Measurements from ENCODE around the gene RBPMS2.

The RBPMS2 gene

DNA sequence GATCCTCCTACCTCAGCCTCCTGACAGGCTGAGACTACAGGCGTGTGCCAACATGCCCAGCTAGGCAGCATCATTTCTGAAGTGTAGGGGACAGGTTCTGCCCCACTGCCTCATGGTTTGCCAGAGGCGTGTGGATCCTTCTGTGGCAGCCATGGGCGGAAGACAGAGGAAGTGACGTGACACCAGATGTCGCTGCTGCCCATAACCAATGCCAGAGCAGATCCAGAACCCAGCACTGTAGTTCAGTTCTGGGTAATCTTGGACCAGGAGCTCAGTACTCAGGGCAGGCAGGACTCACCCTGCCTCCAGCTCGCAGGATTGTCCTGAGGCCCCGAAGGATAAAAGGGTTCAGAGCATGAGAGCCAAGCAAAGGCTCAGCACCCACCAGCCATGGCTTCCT lies 8.2 kb downstream of the RBPMS2 start:
- CTCF ChIA-PET, result interaction anchor here (0.9 to 2.3 kb wide), 4 partner anchors 14 to 137 kb away, joined by 3 to 8 read pairs (median 4); no protein-coding TSS in a partner anchor
- POLR2A ChIA-PET, result no interaction called here
- DNase-seq (ENCODE audit: extremely low spot score), result no peak

DNA sequence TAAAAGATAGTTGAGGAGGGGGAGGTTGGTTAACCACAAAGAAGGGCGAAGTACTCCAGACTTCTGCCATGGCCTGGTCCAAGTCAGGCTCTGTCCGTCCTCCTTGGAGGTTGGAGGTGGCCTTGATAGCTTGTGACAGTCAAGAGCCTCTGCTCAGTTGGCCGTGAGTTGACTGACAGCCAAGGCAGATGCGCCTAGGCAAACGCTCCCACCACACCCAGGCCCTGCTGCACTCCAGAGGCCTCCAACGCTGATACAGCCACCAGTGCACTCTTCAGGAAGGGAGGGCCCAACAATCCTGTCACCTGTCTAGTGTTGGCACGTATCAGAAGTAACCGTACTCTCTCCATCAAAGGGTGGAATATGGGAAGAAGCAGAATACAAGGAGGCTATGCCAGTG lies 9.3 kb downstream of the RBPMS2 start:
- TF ChIP-seq, protein P1, sequence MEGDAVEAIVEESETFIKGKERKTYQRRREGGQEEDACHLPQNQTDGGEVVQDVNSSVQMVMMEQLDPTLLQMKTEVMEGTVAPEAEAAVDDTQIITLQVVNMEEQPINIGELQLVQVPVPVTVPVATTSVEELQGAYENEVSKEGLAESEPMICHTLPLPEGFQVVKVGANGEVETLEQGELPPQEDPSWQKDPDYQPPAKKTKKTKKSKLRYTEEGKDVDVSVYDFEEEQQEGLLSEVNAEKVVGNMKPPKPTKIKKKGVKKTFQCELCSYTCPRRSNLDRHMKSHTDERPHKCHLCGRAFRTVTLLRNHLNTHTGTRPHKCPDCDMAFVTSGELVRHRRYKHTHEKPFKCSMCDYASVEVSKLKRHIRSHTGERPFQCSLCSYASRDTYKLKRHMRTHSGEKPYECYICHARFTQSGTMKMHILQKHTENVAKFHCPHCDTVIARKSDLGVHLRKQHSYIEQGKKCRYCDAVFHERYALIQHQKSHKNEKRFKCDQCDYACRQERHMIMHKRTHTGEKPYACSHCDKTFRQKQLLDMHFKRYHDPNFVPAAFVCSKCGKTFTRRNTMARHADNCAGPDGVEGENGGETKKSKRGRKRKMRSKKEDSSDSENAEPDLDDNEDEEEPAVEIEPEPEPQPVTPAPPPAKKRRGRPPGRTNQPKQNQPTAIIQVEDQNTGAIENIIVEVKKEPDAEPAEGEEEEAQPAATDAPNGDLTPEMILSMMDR (IDR thresholded peaks at IDR 0.05; ENCODE audit: control extremely low read depth, extremely low read depth, low read depth, missing control alignments), result no peak
- DNase-seq (ENCODE audit: extremely low spot score), result no peak
- CTCF ChIA-PET, result interaction anchor here (0.7 to 2.7 kb wide), 4 partner anchors 18 to 44 kb away, joined by 3 to 10 read pairs (median 6); no protein-coding TSS in a partner anchor
- POLR2A ChIA-PET, result no interaction called here

More for the DNA sequence above, 8.2 kb downstream of the RBPMS2 start:
- TF ChIP-seq, protein P1 (IDR thresholded peaks at IDR 0.05; ENCODE audit: control extremely low read depth, extremely low read depth, low read depth, missing control alignments), result no peak

DNA sequence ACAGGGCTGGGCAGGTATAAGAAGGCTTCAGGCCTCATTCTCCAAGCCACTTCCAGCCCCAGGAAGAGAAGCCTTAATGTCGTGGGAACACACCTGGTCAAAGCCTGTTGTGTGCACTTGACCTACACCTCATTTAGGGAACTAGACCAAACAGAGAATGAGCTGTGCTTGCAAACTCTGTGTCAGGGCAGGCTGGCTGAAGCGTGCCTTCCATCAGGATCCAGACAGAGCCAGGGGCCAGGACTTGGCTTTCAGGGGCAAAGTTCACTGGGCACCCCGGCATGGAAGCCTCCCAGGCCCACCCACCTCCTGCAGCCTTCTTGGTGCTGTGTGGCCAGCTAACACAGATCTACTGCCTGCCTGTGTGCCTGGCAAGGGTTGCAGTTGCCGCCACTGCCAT lies 11.5 kb downstream of the RBPMS2 start:
- ChIA-PET CTCF (interaction anchor here (1.5 to 3.2 kb wide), 4 partner anchors 23 to 46 kb away, joined by 4 to 12 read pairs (median 8); no protein-coding TSS in a partner anchor), POLR2A (no interaction called here)
- TF ChIP-seq, protein P1 (IDR thresholded peaks at IDR 0.05; ENCODE audit: control extremely low read depth, extremely low read depth, low read depth, missing control alignments), result no peak
- no peak for DNase-seq (ENCODE audit: extremely low spot score)

DNA sequence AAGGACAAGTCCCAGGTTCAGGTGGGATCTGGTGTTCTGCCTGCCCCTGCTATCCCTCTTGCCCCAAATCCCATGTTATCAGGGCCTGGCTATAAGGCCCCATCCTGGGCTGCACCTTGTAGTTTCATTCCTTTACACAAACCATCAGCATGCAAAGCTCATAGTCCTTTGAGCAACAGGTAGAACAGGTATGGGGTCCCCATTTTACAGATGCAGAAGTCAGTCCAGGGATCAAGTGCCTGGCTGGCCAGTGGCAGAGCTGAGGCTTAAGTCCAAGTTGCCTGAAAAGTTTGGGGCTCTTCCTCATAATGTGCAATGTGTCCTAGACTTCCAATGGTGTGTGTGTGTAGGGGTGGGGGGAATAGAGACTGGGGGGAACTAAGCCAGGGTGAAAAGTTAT lies 11.9 kb downstream of the RBPMS2 start:
- CTCF ChIA-PET, result interaction anchor here (1.5 to 3.2 kb wide), 4 partner anchors 23 to 46 kb away, joined by 4 to 12 read pairs (median 8); no protein-coding TSS in a partner anchor
- POLR2A ChIA-PET, result no interaction called here
- DNase-seq (ENCODE audit: extremely low spot score), result no peak
- TF ChIP-seq, protein P1 (IDR thresholded peaks at IDR 0.05; ENCODE audit: control extremely low read depth, extremely low read depth, low read depth, missing control alignments), result no peak

DNA sequence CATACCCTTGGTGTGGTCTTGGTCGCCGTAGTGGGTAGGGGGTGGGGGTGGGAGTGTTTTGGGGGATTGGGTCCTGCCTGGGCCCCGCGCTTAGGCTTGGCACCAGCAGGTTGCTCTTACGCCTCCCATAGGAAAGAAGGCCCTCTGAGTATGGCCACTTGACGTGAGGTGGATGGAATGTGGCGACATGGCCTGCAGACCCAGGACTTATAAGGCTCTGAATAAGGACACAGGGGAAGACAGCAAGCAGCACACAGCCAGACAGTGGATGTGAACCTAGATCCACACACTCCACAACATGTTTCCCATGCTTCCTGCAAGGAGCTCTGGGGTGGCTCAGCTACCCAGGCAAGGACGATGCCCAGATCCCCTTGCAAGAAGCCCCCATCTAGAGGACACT lies 12.4 kb downstream of the RBPMS2 start:
- CTCF ChIA-PET, result interaction anchor here (1.8 to 3.2 kb wide), 3 partner anchors 31 to 47 kb away, joined by 6 to 12 read pairs (median 7); no protein-coding TSS in a partner anchor
- POLR2A ChIA-PET, result no interaction called here
- DNase-seq (ENCODE audit: extremely low spot score), result no peak
- TF ChIP-seq, protein P1 (IDR thresholded peaks at IDR 0.05; ENCODE audit: control extremely low read depth, extremely low read depth, low read depth, missing control alignments), result no peak

DNA sequence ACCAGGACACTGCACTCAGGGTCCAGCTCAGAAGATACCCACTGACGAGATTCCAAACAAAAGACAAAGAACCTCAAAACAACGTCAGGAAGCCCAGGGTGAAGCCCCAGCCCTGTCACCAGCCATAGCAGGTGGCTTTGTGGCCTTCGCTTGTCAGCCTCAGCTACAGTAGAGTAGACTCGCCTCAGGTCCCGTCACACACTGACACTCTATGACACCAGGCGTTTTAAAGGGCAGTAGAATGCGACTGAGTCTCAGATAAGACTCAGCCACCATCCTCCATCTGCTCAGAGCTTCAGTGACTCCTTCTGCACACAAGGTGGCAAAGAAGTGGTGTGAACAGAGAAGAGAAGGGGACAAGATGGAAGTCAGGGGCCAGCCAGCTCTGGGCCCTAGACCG lies 12.8 kb downstream of the RBPMS2 start:
- DNase-seq (ENCODE audit: extremely low spot score), result no peak
- POLR2A ChIA-PET, result no interaction called here
- CTCF ChIA-PET, result interaction anchor here (1.8 to 3.2 kb wide), 4 partner anchors 13 to 47 kb away, joined by 6 to 12 read pairs (median 8); no protein-coding TSS in a partner anchor
- TF ChIP-seq, protein P1 (IDR thresholded peaks at IDR 0.05; ENCODE audit: control extremely low read depth, extremely low read depth, low read depth, missing control alignments), result no peak

Data from GM10248 (cell line).